GM18502 (cell line): ENCODE results near the gene GRB10.
A peak's percentile ranks its signal among the peaks of the same experiment; 100 is the strongest.

Experiments used
- ATAC-seq: cut with Tn5 transposase; IDR thresholded peaks from one replicate; pipeline ENCODE4 v1.9.1; 2021; ENCODE audit warnings: mild to moderate bottlenecking; ENCODE audit not compliant: unreplicated experiment, poor library complexity

The GRB10 gene

DNA sequence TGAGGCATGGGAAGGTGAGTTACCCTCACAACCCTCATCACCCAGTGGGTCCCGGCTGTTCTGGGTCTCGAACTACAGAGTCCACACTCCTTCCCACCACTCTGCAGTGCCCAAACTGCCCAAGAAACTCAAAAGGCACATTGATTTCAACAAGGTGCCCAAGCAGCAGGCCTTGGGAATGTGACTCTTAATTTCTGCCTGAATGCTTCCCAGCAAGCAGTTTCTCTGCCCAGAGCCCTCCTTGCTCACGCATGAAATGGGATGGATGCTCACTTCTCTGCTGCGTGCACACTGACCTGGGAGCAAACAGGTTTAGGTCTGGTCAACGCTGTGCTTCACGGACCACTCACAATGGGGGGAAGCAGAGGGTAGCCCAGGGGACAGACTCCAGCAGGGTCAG is 77.9 kb downstream of the GRB10 start:
- no peak for ATAC-seq

GRCh38 chr7:50703654-50704053 is 79.0 kb downstream of the GRB10 start:
- no peak for ATAC-seq

- ATAC-seq = no peak
Observed at GRCh38 chr7:50699143-50699542, 83.6 kb downstream of the GRB10 start.

DNA sequence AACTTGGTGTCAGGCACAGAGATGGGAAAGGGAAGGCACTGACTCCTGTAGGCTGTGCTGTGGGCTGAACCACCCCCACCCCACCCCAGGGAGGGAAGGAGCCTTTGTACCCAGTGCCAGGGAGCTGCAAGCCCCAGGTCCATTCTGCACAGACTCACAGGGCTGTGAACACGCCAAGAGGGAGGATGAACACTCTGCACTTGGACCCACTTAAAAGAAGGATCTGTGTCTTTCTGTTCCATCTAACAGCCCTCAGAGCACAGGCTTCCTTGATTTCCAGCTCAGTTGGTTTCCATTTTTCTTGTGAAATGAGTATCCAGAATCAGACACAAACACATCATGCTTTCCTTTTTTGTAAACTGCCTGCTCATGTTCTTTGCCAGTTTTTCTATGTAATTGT is 84.9 kb downstream of the GRB10 start:
- ATAC-seq = no peak

- no peak for ATAC-seq
Observed at GRCh38 chr7:50696810-50697582, 85.7 kb downstream of the GRB10 start.

GRCh38 chr7:50695026-50695425 is 87.7 kb downstream of the GRB10 start:
- no peak for ATAC-seq

GRCh38 chr7:50693455-50694130 is 89.1 kb downstream of the GRB10 start:
- ATAC-seq = no peak

GRCh38 chr7:50690541-50691011 is 92.1 kb downstream of the GRB10 start:
- no peak for ATAC-seq

GRCh38 chr7:50688226-50688590 is 94.5 kb downstream of the GRB10 start:
- no peak for ATAC-seq

DNA sequence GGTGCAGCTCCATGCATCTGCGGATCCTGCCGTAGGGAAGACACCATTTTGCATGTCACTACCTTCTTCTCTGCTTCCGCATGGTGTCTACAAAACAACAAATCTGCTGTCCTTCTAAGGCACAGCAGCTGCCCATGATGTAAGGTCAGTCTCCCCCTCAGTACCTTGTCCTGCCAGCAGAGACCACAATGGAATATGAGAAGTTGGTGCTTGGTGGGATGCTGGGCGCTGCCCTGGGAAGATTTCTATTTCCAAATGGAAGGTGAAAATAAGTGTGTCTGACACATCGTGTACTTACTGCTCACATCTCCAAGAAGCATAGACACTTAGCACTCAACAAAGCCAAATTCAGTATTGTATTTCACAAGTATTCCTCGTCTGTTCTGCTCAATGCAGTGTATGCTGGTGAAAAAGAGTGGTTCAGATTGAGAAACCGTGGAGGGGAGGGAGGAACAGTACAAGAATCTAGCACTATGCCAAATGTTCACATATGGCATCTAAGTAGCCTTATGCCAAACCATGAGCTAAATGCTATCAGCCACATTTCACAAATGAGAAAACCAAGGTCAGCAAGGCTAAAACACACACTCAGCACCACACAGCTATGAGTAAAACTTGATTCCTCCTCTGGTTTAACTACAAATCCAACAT is 95.0 kb downstream of the GRB10 start:
- ATAC-seq = no peak

- no peak for ATAC-seq
Observed at GRCh38 chr7:50687096-50687495, 95.6 kb downstream of the GRB10 start.

DNA sequence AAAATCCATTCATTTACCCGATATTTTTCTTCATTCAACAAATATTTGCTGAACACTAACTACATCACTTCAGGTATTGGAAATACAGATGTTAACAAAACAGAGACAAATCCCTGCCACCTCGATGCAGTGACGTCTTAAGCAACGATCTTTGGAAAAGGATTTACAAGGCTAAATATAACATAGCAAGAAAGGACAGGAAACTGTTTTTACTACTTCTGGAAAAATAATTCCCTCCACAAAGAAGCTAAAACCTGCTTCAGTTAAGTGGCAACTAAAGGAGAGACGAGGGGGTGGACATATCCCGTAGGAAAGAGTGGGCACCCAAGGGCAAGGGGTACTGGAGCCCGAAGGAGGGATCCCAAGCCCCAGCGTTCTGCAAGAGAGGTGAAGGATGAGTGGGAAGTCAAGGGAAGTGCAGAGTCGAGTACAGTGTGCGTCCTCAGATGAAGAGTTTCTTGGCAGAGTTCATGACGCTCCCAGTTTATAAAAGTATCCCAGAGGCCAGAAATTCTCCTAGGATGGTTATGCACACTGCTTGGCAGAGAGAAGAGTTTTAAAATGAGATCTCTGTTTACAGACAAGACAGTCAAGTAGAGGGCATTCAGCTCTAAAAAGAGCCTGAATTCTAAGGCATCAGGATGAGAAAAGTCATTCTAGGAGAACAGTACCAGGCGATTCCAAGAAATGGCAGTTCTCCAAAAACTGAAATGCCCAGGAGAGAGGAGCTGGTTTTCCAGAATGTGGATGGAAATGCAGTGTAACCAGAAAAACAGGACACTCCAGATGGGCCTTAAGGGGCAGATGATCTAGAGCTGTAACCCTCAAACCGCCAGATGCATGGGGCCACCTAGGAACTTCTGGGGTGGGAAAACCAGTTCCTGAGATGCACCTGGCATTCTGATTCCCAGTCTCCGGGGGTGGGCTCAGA is 97.3 kb downstream of the GRB10 start:
- no peak for ATAC-seq

GRCh38 chr7:50684713-50685075 is 98.0 kb downstream of the GRB10 start:
- no peak for ATAC-seq

GRCh38 chr7:50684011-50684712 is 98.5 kb downstream of the GRB10 start:
- no peak for ATAC-seq

DNA sequence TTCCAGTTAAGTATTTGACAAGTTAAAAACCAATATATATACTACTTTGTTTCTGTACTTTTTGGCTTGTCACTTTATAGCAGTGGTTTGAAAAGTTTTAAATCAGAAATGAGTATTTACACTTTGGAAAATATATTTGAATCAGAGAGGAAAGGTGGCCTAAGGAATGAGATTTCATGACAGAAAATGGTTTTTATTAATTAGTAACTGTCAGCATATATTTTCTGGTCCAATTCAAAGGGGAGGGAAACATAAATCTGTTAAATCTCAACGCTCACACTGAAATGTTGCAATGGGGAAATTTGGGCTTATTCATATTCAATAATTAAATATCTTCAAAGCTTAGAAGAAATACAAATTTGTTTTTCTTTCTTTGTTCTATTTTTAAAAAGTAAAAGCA is 100.1 kb downstream of the GRB10 start:
- ATAC-seq = no peak

DNA sequence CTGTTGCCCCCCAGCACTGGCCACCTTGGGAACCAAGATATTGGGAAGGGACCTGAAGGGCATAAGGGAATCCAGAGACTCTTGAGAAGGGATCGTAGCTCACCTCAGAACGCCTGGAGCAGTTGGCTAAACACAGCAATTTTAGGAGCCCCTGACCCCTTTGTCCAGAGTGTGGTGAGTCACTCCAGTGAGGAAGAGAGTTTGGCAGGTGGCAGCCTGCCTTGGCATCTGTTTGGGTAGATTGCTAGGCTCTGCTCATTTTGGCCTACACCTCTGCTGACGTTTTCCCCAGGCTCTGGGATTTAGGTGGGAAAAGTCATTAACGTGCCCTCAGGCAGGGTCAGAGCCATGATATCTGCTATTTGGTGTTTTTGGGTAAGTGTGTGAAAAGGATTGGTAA is 100.6 kb downstream of the GRB10 start:
- no peak for ATAC-seq

- ATAC-seq = peak; percentile 49
Observed at GRCh38 chr7:50681432-50682045, 101.2 kb downstream of the GRB10 start.

GRCh38 chr7:50679218-50680007 is 103.3 kb downstream of the GRB10 start:
- peak; percentile 70 for ATAC-seq

DNA sequence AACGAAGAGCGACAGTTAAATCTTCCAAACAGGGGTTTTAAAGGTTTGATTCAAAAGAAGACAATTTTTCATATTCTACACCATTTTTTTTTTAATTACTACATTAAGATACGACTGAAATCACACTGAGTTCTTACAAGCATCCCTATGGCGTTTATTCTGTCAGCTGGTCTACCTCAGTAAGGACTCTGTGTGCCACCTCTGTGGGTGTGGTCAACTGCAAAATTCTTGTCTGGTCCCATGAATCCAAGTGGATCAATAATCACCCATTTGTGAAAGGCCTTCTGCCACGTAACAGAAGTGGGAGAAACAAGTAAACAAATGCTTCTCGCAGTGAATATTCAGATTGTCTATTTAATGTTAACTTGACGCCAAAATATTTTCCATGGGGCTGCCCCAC is 104.1 kb downstream of the GRB10 start:
- no peak for ATAC-seq
